ENCODE measurements around the gene RAD51B.

DNA sequence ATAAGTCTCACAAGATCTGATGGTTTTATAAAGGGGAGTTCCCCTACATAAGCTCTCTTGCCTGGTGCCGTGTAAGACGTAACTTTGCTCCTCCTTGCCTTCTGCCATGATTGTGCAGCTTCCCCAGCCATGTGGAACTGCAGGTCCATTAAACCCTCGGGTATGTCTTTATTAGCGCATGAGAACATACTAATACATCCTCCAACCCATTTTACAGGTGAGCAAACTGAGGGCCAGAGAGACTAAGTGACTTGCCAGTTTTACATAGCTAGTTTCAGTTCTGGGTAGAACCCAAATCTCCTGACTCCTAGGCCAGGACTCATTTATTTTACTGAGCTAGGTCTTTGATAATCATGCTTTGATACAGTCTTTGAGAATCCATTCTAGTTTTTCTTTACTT is 406.9 kb downstream of the RAD51B start:
- no peak for TF ChIP-seq POLR2AphosphoS5 (IDR thresholded peaks at IDR 0.05; ENCODE audit: low read depth, low read length)
- TF ChIP-seq, protein P1, sequence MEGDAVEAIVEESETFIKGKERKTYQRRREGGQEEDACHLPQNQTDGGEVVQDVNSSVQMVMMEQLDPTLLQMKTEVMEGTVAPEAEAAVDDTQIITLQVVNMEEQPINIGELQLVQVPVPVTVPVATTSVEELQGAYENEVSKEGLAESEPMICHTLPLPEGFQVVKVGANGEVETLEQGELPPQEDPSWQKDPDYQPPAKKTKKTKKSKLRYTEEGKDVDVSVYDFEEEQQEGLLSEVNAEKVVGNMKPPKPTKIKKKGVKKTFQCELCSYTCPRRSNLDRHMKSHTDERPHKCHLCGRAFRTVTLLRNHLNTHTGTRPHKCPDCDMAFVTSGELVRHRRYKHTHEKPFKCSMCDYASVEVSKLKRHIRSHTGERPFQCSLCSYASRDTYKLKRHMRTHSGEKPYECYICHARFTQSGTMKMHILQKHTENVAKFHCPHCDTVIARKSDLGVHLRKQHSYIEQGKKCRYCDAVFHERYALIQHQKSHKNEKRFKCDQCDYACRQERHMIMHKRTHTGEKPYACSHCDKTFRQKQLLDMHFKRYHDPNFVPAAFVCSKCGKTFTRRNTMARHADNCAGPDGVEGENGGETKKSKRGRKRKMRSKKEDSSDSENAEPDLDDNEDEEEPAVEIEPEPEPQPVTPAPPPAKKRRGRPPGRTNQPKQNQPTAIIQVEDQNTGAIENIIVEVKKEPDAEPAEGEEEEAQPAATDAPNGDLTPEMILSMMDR (IDR thresholded peaks at IDR 0.05): no peak
